ENCODE measurements around the gene MTIF3. TPM values are rescaled to one million over a fixed set of nuclear protein-coding genes. Genes with fewer than 3 reads are reported as not detected.

Gene MTIF3
- total RNA-seq, 4 donors from 2014 or later, result 27.7 to 98.3 (median 66.7) TPM

DNA sequence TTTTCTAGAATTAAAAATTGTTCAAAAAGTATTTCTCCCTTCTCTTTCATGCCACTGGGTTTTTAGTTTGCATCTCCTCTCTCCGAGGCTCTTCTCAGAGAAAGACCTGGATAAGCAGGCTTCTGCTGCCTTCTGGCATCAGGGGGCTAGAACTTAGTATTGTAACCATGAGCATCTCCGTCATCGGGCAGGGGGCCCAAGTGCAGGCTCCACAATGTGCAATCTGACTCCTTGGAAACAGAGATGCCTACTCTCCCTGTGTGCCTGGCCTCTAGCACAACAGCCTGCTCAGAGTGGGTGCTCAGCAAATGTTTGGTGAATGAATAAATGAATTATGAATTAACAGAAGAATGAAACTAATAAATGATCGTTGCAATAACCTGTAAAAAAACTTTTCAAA lies 45.6 kb upstream of the MTIF3 start:
- in situ Hi-C loops (cut with MboI; ENCODE audit: low pct_ligation_motif_present in 1 of 4, low pct_unique_long_range_greater_than_20kb in 1 of 4, low sequenced_read_pairs in 3 of 4), result no loop called here
- Histone ChIP-seq H3K27ac (no peak overlapping the region), H3K36me3 (no peaks in the 10 kb centered on the region), H3K4me1 (no peaks in the 10 kb centered on the region), H3K27me3 (no peaks in the 10 kb centered on the region), H3K9me3 (no peaks in the 10 kb centered on the region), H3K4me3 (no peak overlapping the region)
- WGBS, 2 donors (ENCODE audit: low coverage in 1 of 2), result 76 to 78% methylated on average over 4 of the region's 4 CpGs
- TF ChIP-seq, protein P1, sequence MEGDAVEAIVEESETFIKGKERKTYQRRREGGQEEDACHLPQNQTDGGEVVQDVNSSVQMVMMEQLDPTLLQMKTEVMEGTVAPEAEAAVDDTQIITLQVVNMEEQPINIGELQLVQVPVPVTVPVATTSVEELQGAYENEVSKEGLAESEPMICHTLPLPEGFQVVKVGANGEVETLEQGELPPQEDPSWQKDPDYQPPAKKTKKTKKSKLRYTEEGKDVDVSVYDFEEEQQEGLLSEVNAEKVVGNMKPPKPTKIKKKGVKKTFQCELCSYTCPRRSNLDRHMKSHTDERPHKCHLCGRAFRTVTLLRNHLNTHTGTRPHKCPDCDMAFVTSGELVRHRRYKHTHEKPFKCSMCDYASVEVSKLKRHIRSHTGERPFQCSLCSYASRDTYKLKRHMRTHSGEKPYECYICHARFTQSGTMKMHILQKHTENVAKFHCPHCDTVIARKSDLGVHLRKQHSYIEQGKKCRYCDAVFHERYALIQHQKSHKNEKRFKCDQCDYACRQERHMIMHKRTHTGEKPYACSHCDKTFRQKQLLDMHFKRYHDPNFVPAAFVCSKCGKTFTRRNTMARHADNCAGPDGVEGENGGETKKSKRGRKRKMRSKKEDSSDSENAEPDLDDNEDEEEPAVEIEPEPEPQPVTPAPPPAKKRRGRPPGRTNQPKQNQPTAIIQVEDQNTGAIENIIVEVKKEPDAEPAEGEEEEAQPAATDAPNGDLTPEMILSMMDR (IDR thresholded peaks at IDR 0.05), result no peak
- DNase-seq, result no peak
- intact Hi-C loops (cut with DNase I; ENCODE audit: low total_unique reads), result no loop called here

DNA sequence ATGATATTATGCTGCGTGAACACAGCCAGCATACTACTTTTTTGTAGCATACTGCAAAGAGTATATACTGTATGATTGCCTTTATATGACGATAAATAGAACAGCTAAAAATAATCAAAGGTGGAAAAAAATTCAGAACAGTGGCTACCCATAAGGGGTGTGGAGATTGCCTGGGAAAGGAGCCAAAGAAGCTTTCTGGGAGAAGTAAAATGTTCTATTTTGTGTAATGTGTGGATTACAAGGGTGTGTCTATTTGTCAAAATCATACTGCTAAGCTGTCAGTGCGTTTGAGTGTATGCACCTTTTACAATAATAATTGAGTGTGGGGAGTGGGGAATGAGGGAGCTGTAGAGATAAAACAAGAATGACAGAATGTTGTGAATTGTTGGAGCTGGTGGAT lies 45.2 kb upstream of the MTIF3 start:
- Histone ChIP-seq H3K27ac (no peak overlapping the region), H3K4me3 (no peak overlapping the region), H3K4me1 (no peaks in the 10 kb centered on the region), H3K27me3 (no peaks in the 10 kb centered on the region), H3K36me3 (no peaks in the 10 kb centered on the region), H3K9me3 (no peaks in the 10 kb centered on the region)
- no peak for DNase-seq
- intact Hi-C loops (cut with DNase I; ENCODE audit: low total_unique reads), result no loop called here
- in situ Hi-C loops (cut with MboI; ENCODE audit: low pct_ligation_motif_present in 1 of 4, low pct_unique_long_range_greater_than_20kb in 1 of 4, low sequenced_read_pairs in 3 of 4), result no loop called here
- TF ChIP-seq POLR2A (IDR thresholded peaks at IDR 0.05) (no peak), POLR2AphosphoS5 (IDR thresholded peaks at IDR 0.05) (no peak), EP300 (IDR thresholded peaks at IDR 0.05; ENCODE audit: low read depth) (no peak)
- TF ChIP-seq, protein P1 (IDR thresholded peaks at IDR 0.05), result no peak
- 43 to 61% methylated on average over 3 of the region's 3 CpGs for WGBS, 2 donors (ENCODE audit: low coverage in 1 of 2)

DNA sequence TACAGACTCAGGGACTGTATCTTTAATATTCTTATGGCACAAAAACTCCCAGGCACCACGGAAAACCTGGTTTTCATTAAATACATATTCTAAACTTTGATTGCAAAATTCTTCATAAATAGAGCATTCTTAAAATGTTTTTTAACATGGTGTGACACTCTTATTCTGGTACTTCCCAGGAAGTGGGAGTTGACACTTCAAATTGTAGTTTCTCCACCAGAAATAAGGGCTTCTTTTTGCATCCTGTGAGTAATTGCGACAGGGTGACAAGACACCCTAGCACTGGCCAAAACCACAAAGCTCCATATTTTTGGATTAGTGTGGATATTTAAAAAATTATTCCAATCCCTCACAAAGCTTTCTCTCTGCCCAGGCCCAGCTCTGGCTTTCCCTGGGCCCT lies 43.6 kb upstream of the MTIF3 start:
- intact Hi-C loops (cut with DNase I; ENCODE audit: low total_unique reads), result no loop called here

DNA sequence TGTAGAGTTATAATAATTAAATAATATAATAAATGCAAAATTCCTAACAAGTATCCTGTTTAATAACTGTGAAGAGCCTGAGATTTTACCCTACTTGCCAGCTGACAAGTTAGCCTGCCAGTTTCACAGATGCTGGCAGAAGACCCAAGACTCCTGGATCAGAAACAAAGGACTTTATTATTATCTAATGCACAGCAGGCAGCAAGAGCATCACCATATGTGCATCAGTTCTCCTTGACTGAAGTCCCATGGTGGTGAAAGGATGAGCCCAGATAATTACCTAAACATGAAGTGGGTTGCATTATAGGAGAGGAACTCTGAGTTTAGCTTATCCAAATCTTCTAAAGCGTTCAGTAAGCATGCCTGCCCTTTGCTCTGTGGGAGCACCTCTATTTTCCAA lies 39.1 kb upstream of the MTIF3 start:
- H3K27me3 ChIP-seq, result no peaks in the 10 kb centered on the region
- no peaks in the 10 kb centered on the region for H3K9me3 ChIP-seq
- H3K27ac ChIP-seq, result no peak overlapping the region
- no peak overlapping the region for H3K4me3 ChIP-seq
- TF ChIP-seq, protein P1 (IDR thresholded peaks at IDR 0.05), result no peak
- TF ChIP-seq POLR2AphosphoS5 (IDR thresholded peaks at IDR 0.05) (no peak), EP300 (IDR thresholded peaks at IDR 0.05; ENCODE audit: low read depth) (no peak), POLR2A (IDR thresholded peaks at IDR 0.05) (no peak)
- 50 to 55% methylated on average over 1 of the region's 1 CpG for WGBS, 2 donors (ENCODE audit: low coverage in 1 of 2)
- no peaks in the 10 kb centered on the region for H3K36me3 ChIP-seq
- no peak for DNase-seq
- no peaks in the 10 kb centered on the region for H3K4me1 ChIP-seq
- intact Hi-C loops (cut with DNase I; ENCODE audit: low total_unique reads) (no loop called here), in situ Hi-C loops (cut with MboI; ENCODE audit: low pct_ligation_motif_present in 1 of 4, low pct_unique_long_range_greater_than_20kb in 1 of 4, low sequenced_read_pairs in 3 of 4) (no loop called here)

More for the DNA sequence above, 43.6 kb upstream of the MTIF3 start:
- no peaks in the 10 kb centered on the region for H3K4me1 ChIP-seq
- 83 to 89% methylated on average over 1 to 2 of the region's 2 CpGs for WGBS, 2 donors (ENCODE audit: low coverage in 1 of 2)
- no peaks in the 10 kb centered on the region for H3K27me3 ChIP-seq
- no peaks in the 10 kb centered on the region for H3K36me3 ChIP-seq
- no peaks in the 10 kb centered on the region for H3K9me3 ChIP-seq
- no peak for DNase-seq
- H3K4me3 ChIP-seq, result no peak overlapping the region
- no peak for TF ChIP-seq POLR2A (IDR thresholded peaks at IDR 0.05)
- TF ChIP-seq, protein P1 (IDR thresholded peaks at IDR 0.05), result no peak
- no peak for TF ChIP-seq POLR2AphosphoS5 (IDR thresholded peaks at IDR 0.05)
- no peak for TF ChIP-seq EP300 (IDR thresholded peaks at IDR 0.05; ENCODE audit: low read depth)
- in situ Hi-C loops (cut with MboI; ENCODE audit: low pct_ligation_motif_present in 1 of 4, low pct_unique_long_range_greater_than_20kb in 1 of 4, low sequenced_read_pairs in 3 of 4), result no loop called here
- H3K27ac ChIP-seq, result no peak overlapping the region
